GM18508 (cell line): ENCODE results near the gene COL20A1.

Source experiments
- ATAC-seq: cut with Tn5 transposase; IDR thresholded peaks from one replicate; pipeline ENCODE4 v1.9.1; 2021; ENCODE audit warnings: moderate number of reproducible peaks; ENCODE audit not compliant: insufficient read depth, unreplicated experiment

Gene COL20A1

GRCh38 chr20:63289311-63290135, 3.5 kb upstream of the COL20A1 start:
- ATAC-seq = no peak

- no peak for ATAC-seq
Observed at GRCh38 chr20:63290136-63290676, 2.8 kb upstream of the COL20A1 start.

- no peak for ATAC-seq
Observed at GRCh38 chr20:63290677-63291472, 2.1 kb upstream of the COL20A1 start.

GRCh38 chr20:63291811-63292210, 1.2 kb upstream of the COL20A1 start:
- ATAC-seq = no peak

- ATAC-seq = no peak
Observed at GRCh38 chr20:63292292-63292701, 689 bp upstream of the COL20A1 start.

GRCh38 chr20:63293456-63293855, 470 bp downstream of the COL20A1 start:
- no peak for ATAC-seq

- no peak for ATAC-seq
Observed at GRCh38 chr20:63293871-63294535, 1.0 kb downstream of the COL20A1 start.

GRCh38 chr20:63294536-63294900, 1.5 kb downstream of the COL20A1 start:
- ATAC-seq = no peak

GRCh38 chr20:63295018-63295417, 2.0 kb downstream of the COL20A1 start:
- no peak for ATAC-seq

GRCh38 chr20:63295422-63295821, 2.4 kb downstream of the COL20A1 start:
- ATAC-seq = no peak

- no peak for ATAC-seq
Observed at GRCh38 chr20:63295846-63296245, 2.9 kb downstream of the COL20A1 start.

GRCh38 chr20:63296531-63297299, 3.7 kb downstream of the COL20A1 start:
- no peak for ATAC-seq

GRCh38 chr20:63297371-63297781, 4.4 kb downstream of the COL20A1 start:
- ATAC-seq = no peak

GRCh38 chr20:63297796-63298572, 5.0 kb downstream of the COL20A1 start:
- ATAC-seq = no peak

GRCh38 chr20:63298731-63299312, 5.8 kb downstream of the COL20A1 start:
- ATAC-seq = no peak

GRCh38 chr20:63301671-63302070, 8.7 kb downstream of the COL20A1 start:
- no peak for ATAC-seq

GRCh38 chr20:63303095-63303666, 10.2 kb downstream of the COL20A1 start:
- no peak for ATAC-seq

GRCh38 chr20:63305393-63305792, 12.4 kb downstream of the COL20A1 start:
- ATAC-seq = no peak
